Measurements from ENCODE around the gene TMEM209. TPM values are rescaled to one million over a fixed set of nuclear protein-coding genes. Genes with fewer than 3 reads are reported as not detected.

Gene TMEM209
- total RNA-seq, 1 donor from 2014 or later: 14.8 TPM

- Mint-ChIP-seq H3K4me3 (ENCODE audit: unreplicated experiment) (no peak overlapping the region), H3K27me3 (ENCODE audit: low read depth) (no peaks in the 10 kb centered on the region), H3K36me3 (ENCODE audit: low read depth) (no peaks in the 10 kb centered on the region), H3K4me1 (ENCODE audit: low read depth) (peaks cover 23% of the 10 kb centered on the region), H3K27ac (ENCODE audit: unreplicated experiment) (no peak overlapping the region), H3K9me3 (ENCODE audit: low read depth) (no peaks in the 10 kb centered on the region)
- no peak for DNase-seq (ENCODE audit: low spot score)
- no peak for TF ChIP-seq CTCF (IDR thresholded peaks at IDR 0.05)
These were observed 1.8 kb upstream of the TMEM209 start for GRCh38 chr7:130207033-130207432.

GRCh38 chr7:130201796-130202195 is 3.4 kb downstream of the TMEM209 start:
- H3K27me3 Mint-ChIP-seq (ENCODE audit: low read depth): no peaks in the 10 kb centered on the region
- no peak overlapping the region for H3K27ac Mint-ChIP-seq (ENCODE audit: unreplicated experiment)
- peaks cover 12% of the 10 kb centered on the region for H3K4me1 Mint-ChIP-seq (ENCODE audit: low read depth)
- H3K9me3 Mint-ChIP-seq (ENCODE audit: low read depth): no peaks in the 10 kb centered on the region
- no peak for TF ChIP-seq CTCF (IDR thresholded peaks at IDR 0.05)
- H3K36me3 Mint-ChIP-seq (ENCODE audit: low read depth): peaks cover 11% of the 10 kb centered on the region
- no peak for DNase-seq (ENCODE audit: low spot score)
- H3K4me3 Mint-ChIP-seq (ENCODE audit: unreplicated experiment): no peak overlapping the region

- no peaks in the 10 kb centered on the region for H3K27me3 Mint-ChIP-seq (ENCODE audit: low read depth)
- DNase-seq (ENCODE audit: low spot score): no peak
- no peak overlapping the region for H3K27ac Mint-ChIP-seq (ENCODE audit: unreplicated experiment)
- TF ChIP-seq CTCF (IDR thresholded peaks at IDR 0.05): no peak
- H3K36me3 Mint-ChIP-seq (ENCODE audit: low read depth): peaks cover 16% of the 10 kb centered on the region
- no peaks in the 10 kb centered on the region for H3K4me1 Mint-ChIP-seq (ENCODE audit: low read depth)
- H3K9me3 Mint-ChIP-seq (ENCODE audit: low read depth): no peaks in the 10 kb centered on the region
- H3K4me3 Mint-ChIP-seq (ENCODE audit: unreplicated experiment): no peak overlapping the region
These were observed 8.1 kb downstream of the TMEM209 start for GRCh38 chr7:130197094-130197493.

- no peak for DNase-seq (ENCODE audit: low spot score)
- Mint-ChIP-seq H3K9me3 (ENCODE audit: low read depth) (no peaks in the 10 kb centered on the region), H3K4me3 (ENCODE audit: unreplicated experiment) (no peak overlapping the region), H3K27me3 (ENCODE audit: low read depth) (no peaks in the 10 kb centered on the region), H3K27ac (ENCODE audit: unreplicated experiment) (no peak overlapping the region), H3K4me1 (ENCODE audit: low read depth) (no peaks in the 10 kb centered on the region), H3K36me3 (ENCODE audit: low read depth) (peaks cover 12% of the 10 kb centered on the region)
- no peak for TF ChIP-seq CTCF (IDR thresholded peaks at IDR 0.05)
These were observed 8.7 kb downstream of the TMEM209 start for GRCh38 chr7:130196476-130196875.

- Mint-ChIP-seq H3K4me3 (ENCODE audit: unreplicated experiment) (no peak overlapping the region), H3K9me3 (ENCODE audit: low read depth) (no peaks in the 10 kb centered on the region), H3K36me3 (ENCODE audit: low read depth) (peaks cover 8% of the 10 kb centered on the region), H3K4me1 (ENCODE audit: low read depth) (no peaks in the 10 kb centered on the region), H3K27me3 (ENCODE audit: low read depth) (no peaks in the 10 kb centered on the region), H3K27ac (ENCODE audit: unreplicated experiment) (no peak overlapping the region)
- no peak for DNase-seq (ENCODE audit: low spot score)
- TF ChIP-seq CTCF (IDR thresholded peaks at IDR 0.05): no peak
These were observed 9.8 kb downstream of the TMEM209 start for GRCh38 chr7:130195396-130195795.

All from chondrocyte (in vitro differentiated cells).